GM19468 (cell line): ENCODE results near the gene FURIN.
A peak's percentile ranks its signal among the peaks of the same experiment; 100 is the strongest.

Experiments used
- ATAC-seq: cut with Tn5 transposase; IDR thresholded peaks from one replicate; pipeline ENCODE4 v1.9.1; 2021; ENCODE audit warnings: mild to moderate bottlenecking, moderate library complexity, moderate number of reproducible peaks; ENCODE audit not compliant: unreplicated experiment; ENCODE audit errors: extremely low read depth

The FURIN gene

DNA sequence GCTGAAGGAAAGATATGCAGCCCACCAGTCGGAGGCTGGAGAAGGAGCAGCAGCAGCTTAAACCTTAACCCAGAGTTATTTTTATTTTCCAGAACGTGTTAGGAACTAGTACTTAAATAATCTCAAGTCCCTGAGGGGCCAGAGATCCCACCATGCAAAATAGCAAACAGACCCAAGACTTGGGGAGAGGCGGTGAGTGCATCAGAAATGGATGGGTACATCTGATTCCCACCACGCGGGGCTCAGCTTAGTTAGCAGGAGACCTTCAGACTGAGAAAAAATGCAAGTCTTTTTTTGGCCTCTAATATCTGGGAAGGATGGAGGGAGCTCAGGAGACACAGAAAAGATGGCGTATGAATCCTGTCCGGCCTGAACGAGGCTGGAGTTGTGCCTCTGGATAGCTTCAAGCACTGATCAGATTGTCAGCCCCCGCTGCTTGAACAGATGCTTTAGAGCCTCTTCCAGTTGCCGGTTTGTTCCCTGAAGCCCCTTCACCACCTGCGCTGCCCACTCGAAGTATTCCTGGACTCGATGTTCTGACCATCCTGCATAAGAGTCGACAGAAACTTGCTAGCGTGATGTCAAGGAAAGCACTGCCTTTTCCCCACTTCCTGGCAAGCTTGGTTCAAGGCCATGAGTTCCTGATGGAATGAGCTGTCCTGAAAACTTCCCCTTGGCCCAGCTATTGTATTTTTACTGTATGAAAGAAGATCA is 62.6 kb downstream of the FURIN start:
- no peak for ATAC-seq

DNA sequence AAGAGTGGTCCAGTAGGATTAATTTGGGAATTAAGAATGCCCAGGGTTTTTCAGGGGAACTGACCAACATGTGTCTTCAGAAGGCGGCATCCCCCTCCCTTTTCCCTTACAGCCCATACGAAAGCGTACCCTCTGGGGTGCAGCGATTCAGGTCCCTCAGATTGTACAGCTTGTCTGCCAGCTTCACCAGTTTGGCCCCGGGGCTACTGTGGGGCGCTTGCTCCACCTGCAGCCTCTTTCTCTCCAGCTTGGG is 63.1 kb downstream of the FURIN start:
- ATAC-seq = no peak

DNA sequence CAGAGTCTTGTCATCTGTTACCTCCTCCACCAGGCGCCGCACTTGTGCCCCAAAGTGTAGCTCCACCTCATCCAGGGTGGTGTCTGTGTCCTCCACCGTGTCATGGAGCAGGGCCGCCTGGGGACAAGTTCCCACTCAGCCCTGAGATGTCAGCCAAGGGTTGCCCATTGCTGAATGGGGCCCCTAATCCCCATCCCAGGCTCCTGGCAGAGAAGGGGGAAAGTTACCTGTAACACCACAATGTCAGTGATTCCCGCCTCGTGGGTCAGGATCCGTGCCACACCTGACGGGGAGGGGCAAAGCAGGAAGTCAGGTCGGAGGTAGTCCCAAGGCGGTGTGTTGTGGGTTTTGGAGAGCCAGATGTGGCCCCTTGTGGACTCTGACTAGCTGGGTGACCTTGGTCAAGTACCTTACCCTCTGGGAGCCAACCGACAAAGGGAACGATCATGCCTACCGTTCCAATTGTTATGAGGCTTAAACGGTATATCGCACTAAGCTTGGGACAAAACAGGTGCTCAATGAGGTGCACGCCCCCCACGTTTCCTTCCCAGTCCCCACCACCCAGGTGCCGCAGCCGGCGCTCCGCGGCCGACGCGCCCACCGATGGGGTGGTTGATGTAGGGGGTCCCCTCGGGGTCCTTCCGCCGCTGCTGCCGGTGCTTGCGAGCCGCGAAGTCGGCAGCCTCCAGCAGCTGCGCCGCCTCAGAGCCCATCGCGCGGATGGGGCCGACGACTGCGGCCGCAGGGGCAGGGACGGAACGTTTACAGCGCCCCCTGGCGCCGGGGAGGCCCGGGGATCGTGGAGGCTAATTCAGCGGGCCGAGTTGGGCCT is 63.7 kb downstream of the FURIN start, which contains the start of gene HDDC3:
HDDC3 (minus strand) TSS at position 722 of the 832 bp plus-strand sequence; CDS start at position 713, 9 bp downstream.
- peak; percentile 24 for ATAC-seq

DNA sequence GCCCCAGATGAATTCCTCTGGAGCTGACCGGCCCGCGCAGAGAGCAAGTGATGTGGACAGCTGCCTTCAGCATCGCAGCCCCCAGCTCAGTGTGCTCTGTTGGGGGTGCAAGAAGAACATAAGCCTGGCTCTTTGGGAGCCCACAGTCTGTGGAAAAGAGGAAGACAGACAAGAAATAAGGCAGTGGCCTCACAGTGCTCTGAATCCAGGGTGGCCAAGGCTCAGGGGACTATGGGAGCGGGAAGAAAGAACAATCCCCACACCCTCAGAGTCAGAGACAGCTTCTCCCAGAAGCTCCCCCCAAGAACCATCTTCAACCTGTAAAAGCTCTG is 64.2 kb downstream of the FURIN start:
- ATAC-seq = no peak
